GM13976 (cell line): ENCODE data around the gene ACR.

Experiments used
- DNase-seq: peaks from one replicate; pipeline ENCODE4 v3.0.0; 2012; ENCODE audit warnings: low spot score
- in situ Hi-C: fragments of 300-500 bp; cut with MboI; formaldehyde crosslinking; loops from one replicate; pipeline ENCODE4 v1.12.0; 2022; ENCODE audit warnings: low sequenced_read_pairs, mixed read lengths, inconsistent platforms; ENCODE audit not compliant: unreplicated experiment
- TF ChIP-seq, protein P1 (sequence below): IDR thresholded peaks from 2 replicates; pipeline ENCODE4 v1.5.1; 2012; ENCODE audit warnings: borderline replicate concordance, mild to moderate bottlenecking; ENCODE audit not compliant: insufficient read depth; ENCODE audit errors: extremely low read depth, missing control alignments, control extremely low read depth

ACR gene

DNA sequence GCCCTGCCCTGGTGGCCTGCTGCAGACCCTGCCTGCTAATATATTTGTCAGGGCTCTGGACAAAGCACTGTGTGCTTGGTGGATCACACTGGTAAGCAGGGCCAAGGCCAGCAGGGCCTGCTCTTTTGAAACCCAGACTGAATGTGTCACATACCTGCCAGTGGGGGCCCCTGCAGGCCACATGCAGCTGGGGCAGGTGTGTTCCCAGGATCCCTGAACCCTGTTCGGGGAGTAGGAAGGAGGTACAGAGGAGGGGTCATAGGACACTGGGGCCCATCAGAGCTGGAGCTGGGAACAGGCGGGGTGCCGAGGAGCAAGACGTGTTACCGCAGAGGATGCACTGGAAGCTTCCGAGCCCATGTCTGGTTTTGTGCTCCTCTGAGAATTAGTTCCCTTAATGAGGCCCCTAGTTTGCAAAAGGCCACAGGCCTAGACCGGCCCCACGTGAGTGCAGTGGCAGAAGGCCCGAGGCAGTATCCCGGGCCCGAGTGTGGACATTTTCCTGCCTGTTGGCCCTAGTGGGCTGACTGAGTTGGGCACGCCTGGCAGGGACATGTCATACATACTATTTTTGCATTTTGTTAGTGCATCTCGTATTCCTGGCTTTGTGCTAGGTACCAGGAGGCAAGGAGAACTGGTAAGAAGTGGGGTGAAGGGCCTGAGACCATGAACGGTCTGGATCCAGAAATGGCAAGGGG lies 11.2 kb upstream of the ACR start:
- in situ Hi-C loops = no loop called here
- DNase-seq = no peak
- TF ChIP-seq, protein P1, sequence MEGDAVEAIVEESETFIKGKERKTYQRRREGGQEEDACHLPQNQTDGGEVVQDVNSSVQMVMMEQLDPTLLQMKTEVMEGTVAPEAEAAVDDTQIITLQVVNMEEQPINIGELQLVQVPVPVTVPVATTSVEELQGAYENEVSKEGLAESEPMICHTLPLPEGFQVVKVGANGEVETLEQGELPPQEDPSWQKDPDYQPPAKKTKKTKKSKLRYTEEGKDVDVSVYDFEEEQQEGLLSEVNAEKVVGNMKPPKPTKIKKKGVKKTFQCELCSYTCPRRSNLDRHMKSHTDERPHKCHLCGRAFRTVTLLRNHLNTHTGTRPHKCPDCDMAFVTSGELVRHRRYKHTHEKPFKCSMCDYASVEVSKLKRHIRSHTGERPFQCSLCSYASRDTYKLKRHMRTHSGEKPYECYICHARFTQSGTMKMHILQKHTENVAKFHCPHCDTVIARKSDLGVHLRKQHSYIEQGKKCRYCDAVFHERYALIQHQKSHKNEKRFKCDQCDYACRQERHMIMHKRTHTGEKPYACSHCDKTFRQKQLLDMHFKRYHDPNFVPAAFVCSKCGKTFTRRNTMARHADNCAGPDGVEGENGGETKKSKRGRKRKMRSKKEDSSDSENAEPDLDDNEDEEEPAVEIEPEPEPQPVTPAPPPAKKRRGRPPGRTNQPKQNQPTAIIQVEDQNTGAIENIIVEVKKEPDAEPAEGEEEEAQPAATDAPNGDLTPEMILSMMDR = no peak

DNA sequence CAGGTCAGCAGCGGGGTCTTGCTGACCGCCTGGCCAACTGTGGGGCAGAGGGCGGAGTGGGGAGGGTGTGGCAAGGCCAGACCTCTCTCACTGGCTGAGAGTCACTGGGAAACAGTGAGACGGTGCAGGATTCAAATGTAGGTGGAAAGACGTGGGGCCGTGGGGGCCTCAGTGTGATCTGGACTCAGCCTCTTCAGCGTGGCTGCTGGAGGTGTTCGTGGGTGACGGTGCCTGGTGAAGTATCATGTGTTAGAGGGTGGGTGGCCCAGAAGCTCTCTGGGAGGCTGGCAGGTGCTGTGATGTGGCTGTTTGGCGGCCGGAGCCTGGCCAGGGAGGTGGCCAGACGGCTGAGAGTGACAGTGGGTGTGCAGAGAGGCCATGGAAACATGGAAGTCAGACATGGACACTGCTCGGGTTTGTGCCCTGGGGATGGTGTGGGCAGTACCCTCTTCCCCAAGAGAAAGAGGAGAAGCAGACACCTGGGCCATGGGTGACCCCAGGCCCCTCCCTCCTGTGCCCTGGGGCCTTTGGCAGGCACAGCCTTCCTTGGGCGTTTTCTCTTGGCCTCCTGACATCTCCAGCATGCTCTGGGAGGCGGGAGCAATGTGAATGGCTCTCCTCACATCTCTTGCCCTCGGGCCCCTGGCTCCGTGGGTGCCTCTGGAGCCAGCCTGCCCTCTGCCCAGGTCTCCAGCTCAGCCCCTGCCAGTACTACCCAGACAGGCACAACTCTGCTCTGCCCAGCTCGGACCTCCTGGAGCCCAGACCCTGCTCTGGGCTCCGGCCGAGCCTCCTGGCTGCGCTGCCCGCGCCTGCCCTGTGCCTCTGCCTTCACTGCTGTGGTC lies 10.1 kb upstream of the ACR start:
- in situ Hi-C loops = no loop called here
- DNase-seq = no peak
- TF ChIP-seq, protein P1 = no peak

DNA sequence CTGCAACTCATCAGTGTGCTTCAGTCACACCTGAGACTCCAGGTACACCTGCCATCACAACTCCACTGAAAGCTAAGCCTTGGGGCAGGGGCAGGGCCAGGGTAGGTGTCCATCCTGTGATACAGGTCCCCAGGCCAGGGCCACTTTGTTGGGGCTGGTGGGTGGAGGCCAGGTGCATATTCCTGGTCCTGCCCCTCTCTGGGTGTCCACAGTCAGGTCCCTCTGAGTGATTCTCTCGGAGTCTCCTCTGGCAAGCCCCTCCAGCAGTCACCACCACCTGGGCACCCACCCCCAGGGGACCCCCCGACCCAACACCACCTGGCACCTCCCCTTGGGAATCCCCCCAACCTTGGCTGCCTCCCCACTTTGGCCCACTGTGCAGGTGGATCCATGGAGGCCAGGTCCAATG lies 9.5 kb upstream of the ACR start:
- in situ Hi-C loops = no loop called here
- DNase-seq = no peak
- TF ChIP-seq, protein P1 = no peak

DNA sequence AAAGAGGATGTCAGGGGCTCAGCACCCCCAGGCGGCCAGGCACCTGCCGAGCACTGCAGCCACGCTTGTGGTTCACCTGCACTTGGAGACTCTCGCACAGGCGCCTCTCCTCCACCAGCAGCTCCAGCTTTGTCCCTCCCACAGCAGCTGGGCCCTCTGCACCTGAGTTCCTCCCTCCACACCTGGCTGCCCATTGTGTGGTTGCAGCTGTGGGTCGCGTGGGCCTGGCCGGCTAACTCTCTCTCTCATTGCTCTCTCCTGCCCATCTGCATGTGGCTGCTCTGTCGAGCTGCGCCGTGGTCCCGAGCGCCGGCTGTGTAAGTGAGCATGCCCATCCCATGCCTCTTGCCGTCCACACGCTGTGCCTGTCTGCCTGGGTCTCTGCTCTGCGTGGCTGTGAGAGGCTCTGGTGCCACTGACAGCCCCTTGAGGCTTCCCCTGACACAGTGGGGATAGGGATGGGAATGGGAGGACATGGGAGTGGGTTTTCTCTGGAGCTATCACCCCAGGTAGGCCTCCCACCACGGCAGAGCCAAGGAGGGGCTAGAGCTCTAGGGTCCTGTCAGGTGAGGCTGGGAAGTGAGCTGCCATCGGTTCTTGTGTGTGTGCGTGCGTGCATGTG lies 8.5 kb upstream of the ACR start:
- in situ Hi-C loops = no loop called here
- TF ChIP-seq, protein P1 = no peak

DNA sequence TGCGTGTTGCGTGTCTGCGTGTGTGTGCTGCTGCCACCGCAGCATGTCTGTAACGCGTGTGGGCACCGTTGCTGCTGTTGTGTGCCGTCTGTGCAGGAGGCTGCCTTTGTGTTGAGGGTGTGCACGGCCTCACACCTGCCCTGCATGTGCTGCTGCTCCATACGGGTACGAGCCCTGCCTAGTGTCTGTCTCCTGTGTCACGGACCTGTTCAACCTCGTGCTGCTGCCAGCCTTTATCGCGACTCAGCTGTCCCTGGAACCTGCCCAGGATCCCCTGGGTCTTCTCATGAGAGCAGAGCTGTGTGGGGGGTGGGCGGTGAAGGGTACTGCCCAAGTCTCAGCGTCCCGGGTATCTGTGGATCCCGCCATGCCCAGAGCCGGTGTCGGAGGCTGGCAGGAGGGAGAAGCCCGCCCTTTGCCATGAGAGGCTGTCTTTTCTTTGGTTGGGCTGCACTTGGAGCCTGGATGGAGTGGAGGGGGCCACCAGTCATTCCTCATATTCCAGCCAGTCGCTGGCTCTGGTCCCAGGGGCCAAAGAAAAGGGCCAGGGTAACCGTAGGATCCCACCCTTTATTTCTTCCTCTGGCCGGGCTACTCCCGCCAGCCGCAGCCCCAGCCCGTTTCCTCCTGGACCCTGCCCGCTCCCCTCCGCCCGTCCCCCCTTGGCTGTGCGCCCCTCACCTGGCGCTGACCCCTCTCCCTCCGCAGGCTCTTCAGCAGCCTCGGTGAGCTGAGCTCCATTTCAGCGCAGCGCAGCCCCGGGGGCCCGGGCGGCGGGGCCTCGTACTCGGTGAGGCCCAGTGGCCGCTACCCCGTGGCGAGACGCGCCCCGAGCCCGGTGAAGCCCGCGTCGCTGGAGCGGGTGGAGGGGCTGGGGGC lies 7.8 kb upstream of the ACR start:
- in situ Hi-C loops = no loop called here
- no peak for DNase-seq
- TF ChIP-seq, protein P1 = no peak

More for the DNA sequence above, 8.5 kb upstream of the ACR start:
- DNase-seq = no peak
